OCI-LY7 (cell line): ENCODE measurements around the gene CLCN4.

Experiments used
- CTCF ChIP-seq: fragments of 200-600 bp; sonication (generic); conservative IDR thresholded peaks from 2 replicates; pipeline ENCODE4 v1.5.1; 2014; ENCODE audit warnings: mild to moderate bottlenecking, antibody characterized with exemption, low read length, moderate library complexity, mixed read lengths
- EZH2phosphoT487 ChIP-seq: fragments of 200-600 bp; sonication (generic); IDR thresholded peaks from 2 replicates; pipeline ENCODE4 v1.6.1; 2018; ENCODE audit warnings: low read depth, borderline replicate concordance, mild to moderate bottlenecking, mixed run types, antibody characterized with exemption, low read length, moderate library complexity, mixed read lengths

- TF ChIP-seq CTCF (no peak), EZH2phosphoT487 (no peak)
Measured at GRCh38 chrX:10195425-10195824, 38.6 kb downstream of the CLCN4 start.
